Fibroblast of the aortic adventitia (primary cell): Measurements from ENCODE around the gene PIK3R5. TPM values are rescaled to one million over a fixed set of nuclear protein-coding genes. Genes with fewer than 3 reads are reported as not detected.

Experiments used
- DNase-seq: peaks from one replicate; pipeline ENCODE4 v3.0.0-alpha.2; 2010; ENCODE audit warnings: low read depth
- H3K4me3 ChIP-seq: 2 replicates; pipeline ENCODE4 v1.5.1; 2011; ENCODE audit warnings: low read depth, mild to moderate bottlenecking, control low read depth, low read length, moderate library complexity
- total RNA-seq: library from RNA; depleted of rRNA; stranded (reverse); fragments of >200 nt; gene quantifications from 2 replicates; pipeline ENCODE4 v1.2.3, GENCODE V29; 2012; ENCODE audit warnings: low replicate concordance
- TF ChIP-seq, protein P1 (sequence below): IDR thresholded peaks from 2 replicates; pipeline ENCODE4 v1.5.1; 2011; ENCODE audit warnings: mild to moderate bottlenecking, low read length, control low read depth, inconsistent platforms; ENCODE audit not compliant: insufficient read depth

The PIK3R5 gene
- total RNA-seq, 1 donor, result not detected

DNA sequence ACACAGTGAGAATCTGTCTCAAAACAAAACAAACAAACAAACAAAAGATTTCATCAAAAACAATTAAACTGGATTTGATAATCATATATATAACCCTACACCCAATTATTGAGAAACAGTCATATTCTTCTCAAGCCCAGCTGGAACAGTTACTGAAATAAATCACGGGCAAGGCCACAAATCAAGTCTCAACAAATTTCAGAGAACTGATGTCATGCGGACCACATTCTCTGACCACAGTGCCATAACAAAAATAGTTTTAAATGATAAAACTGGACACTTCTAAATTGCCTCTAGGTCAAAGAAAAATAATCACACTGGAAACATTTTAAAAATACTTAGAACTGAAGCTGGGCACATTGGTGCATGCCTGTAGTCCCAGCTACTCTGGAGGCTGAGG is 15.9 kb upstream of the PIK3R5 start:
- TF ChIP-seq, protein P1, sequence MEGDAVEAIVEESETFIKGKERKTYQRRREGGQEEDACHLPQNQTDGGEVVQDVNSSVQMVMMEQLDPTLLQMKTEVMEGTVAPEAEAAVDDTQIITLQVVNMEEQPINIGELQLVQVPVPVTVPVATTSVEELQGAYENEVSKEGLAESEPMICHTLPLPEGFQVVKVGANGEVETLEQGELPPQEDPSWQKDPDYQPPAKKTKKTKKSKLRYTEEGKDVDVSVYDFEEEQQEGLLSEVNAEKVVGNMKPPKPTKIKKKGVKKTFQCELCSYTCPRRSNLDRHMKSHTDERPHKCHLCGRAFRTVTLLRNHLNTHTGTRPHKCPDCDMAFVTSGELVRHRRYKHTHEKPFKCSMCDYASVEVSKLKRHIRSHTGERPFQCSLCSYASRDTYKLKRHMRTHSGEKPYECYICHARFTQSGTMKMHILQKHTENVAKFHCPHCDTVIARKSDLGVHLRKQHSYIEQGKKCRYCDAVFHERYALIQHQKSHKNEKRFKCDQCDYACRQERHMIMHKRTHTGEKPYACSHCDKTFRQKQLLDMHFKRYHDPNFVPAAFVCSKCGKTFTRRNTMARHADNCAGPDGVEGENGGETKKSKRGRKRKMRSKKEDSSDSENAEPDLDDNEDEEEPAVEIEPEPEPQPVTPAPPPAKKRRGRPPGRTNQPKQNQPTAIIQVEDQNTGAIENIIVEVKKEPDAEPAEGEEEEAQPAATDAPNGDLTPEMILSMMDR, result no peak
- no peak for DNase-seq
- H3K4me3 ChIP-seq, result no peak overlapping the region

DNA sequence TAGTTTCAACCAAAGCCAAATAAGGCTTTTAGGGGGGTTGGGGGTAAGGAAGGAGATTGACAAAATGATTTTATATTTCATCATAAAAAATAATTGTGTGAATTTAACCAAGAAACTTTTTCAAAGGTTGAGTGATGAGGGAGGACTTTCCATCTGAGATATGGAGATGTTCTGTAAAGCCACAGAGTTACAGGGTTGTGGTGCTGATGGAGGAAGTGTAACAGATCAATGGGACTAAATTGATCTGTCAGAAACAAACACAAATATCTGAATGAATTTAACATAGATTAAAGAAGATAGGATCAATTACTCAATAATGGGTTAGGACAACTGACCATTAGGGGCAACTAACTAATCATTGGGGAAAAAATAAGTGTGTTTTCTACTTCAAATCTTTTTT is 14.2 kb upstream of the PIK3R5 start:
- no peak for DNase-seq
- TF ChIP-seq, protein P1, result no peak
- no peak overlapping the region for H3K4me3 ChIP-seq

DNA sequence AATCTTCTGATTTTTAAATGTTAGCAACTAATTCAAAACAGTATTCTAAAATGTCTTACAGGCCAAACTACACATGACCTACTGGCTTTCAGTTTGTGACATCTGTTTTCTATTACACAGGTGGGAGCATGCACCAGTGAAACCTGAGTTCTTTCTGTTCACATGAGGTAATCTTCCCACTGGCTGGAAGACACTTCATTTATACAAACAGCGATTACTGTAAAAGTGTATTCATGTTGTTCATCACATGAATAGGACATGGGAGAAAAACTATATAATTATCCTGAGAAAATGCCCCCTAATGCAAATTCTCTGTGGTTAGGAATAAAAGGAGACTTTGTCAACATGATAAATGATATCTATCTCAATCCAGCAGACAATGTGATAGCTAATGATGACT is 11.1 kb upstream of the PIK3R5 start:
- no peak overlapping the region for H3K4me3 ChIP-seq
- no peak for DNase-seq
- TF ChIP-seq, protein P1, result no peak

DNA sequence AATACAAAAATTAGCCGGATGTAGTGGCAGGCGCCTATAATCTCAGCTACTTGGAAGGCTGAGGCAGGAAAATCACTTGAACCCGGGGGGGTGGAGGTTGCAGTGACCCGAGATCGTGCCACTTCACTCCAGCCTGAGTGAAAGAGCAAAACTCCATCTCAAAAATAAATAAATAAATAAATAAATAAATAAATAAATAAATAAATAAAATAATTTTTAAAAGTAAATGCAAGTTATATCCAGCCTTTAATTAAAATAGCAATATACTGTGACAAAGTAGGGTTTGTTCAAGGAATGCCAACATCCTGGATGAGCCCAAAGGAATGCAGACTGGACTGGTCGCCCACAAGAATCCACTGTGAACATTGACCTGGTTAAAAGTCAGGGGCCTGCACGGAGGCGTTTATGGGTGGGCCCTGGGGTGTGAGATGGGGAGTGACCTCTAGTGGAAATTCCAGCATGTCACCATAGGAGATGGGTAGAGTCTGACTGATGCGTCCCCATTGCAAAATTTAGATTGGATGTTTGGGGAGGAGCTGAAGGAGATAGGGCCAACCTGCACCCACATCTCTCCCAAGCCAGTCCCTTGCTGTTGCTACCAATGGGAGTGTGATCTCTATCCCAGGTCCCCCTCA is 9.7 kb upstream of the PIK3R5 start:
- TF ChIP-seq, protein P1, result no peak
- H3K4me3 ChIP-seq, result no peak overlapping the region
- no peak for DNase-seq

DNA sequence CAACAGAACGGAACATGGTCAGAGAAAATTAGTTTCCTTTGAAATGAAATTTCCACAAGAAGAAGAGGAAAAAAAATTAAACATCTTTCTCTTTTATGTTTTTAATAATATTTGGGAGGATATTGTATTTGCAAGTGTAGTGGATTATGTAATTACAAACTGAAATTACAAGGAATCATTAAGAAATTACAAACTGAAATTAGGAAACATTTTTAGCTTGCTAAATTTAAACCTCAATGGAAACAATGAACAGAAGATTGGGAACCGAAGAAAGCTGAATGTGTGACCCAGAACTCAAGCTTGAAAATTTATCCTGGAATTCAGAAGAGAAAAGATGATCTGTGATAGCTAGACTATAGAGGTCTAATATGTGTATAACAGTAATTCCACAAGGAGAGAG is 4.4 kb upstream of the PIK3R5 start:
- DNase-seq, result no peak
- H3K4me3 ChIP-seq, result no peak overlapping the region
- TF ChIP-seq, protein P1, result no peak

DNA sequence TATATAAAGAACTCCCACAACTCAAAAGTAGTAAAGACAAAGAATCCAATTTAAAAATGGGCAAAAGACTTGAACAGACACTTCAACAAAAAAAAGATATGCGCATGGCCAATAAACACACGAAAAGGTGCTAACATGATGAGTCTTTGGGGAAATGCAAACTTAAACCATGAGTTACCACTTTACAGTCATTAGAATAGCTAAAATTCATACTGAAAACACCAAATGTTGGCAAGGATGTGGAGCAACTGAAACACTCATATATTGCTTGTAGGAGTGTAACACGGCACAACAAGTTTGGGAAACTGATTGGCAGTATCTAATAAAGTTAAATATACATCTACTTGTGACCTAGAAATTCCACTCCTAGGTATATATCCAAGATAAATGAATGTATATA is 3.0 kb upstream of the PIK3R5 start:
- TF ChIP-seq, protein P1, result no peak
- no peak for DNase-seq

DNA sequence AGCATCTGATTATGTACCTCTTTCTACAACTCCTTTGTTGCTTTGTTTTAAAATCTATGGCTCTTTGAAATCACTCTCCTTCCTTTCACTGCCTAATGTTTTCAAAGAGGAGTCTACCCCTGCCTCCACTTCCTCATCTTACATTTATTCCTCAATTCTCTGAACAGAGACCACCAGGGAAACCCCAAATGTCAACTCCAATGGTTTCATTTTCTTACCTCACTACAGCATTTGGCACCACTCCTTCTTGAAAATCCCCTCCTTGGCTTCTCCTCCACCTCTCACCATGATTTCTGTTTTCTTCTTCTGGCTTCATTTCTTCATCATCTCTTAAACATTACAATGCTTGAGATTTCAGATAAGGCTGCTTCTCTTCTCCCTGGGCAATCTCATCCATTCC is 2.4 kb upstream of the PIK3R5 start:
- TF ChIP-seq, protein P1, result no peak
- DNase-seq, result no peak
- H3K4me3 ChIP-seq, result no peak overlapping the region

More for the DNA sequence above, 3.0 kb upstream of the PIK3R5 start:
- no peak overlapping the region for H3K4me3 ChIP-seq
